DMS114 treated with DMSO at 0.1 percent for 48 hours (cell line): ENCODE results near the gene EPB41L3.
"Not testable (repeated sequence)": the region's sequence is repeated elsewhere in the genome, so short reads cannot be mapped to it uniquely, and the experiment has no call there.

Source experiments
- DNase-seq: peaks from one replicate; lab custom pipeline; 2025; ENCODE audit not compliant: unreplicated experiment; lab: John Stamatoyannopoulos, UW

EPB41L3 gene

GRCh38 chr18:5543773-5544389 is at the start of gene EPB41L3:
Gene EPB41L3 (minus strand): TSS chr18:5543997. CDS start chr18:5489183, 54,814 bp downstream.
- DNase-seq = no peak

GRCh38 chr18:5588529-5588928 is 44.7 kb upstream of the EPB41L3 start:
- DNase-seq = no peak

GRCh38 chr18:5585653-5586052 is 41.9 kb upstream of the EPB41L3 start:
- DNase-seq = no peak

GRCh38 chr18:5584746-5585417 is 41.1 kb upstream of the EPB41L3 start:
- DNase-seq = no peak

- DNase-seq = no peak
Observed at GRCh38 chr18:5582849-5583681, 39.3 kb upstream of the EPB41L3 start.

GRCh38 chr18:5582076-5582475 is 38.3 kb upstream of the EPB41L3 start:
- no peak for DNase-seq

- DNase-seq = no peak
Observed at GRCh38 chr18:5574843-5575242, 31.0 kb upstream of the EPB41L3 start.

- DNase-seq = no peak
Observed at GRCh38 chr18:5571666-5572065, 27.9 kb upstream of the EPB41L3 start.

- not testable (repeated sequence) for DNase-seq
Observed at GRCh38 chr18:5570613-5571012, 26.8 kb upstream of the EPB41L3 start.

GRCh38 chr18:5568416-5568815 is 24.6 kb upstream of the EPB41L3 start:
- DNase-seq = no peak

- DNase-seq = no peak
Observed at GRCh38 chr18:5558851-5559250, 15.1 kb upstream of the EPB41L3 start.

GRCh38 chr18:5556310-5556974 is 12.6 kb upstream of the EPB41L3 start:
- DNase-seq = no peak

- no peak for DNase-seq
Observed at GRCh38 chr18:5554629-5555028, 10.8 kb upstream of the EPB41L3 start.

GRCh38 chr18:5546660-5547059 is 2.9 kb upstream of the EPB41L3 start:
- DNase-seq = peak; percentile 74

- no peak for DNase-seq
Observed at GRCh38 chr18:5543036-5543680, 639 bp downstream of the EPB41L3 start.

- DNase-seq = peak; percentile 72
Observed at GRCh38 chr18:5542515-5543035, 1.2 kb downstream of the EPB41L3 start.

- peak; percentile 80 for DNase-seq
Observed at GRCh38 chr18:5541644-5542043, 2.2 kb downstream of the EPB41L3 start.

GRCh38 chr18:5539391-5539790 is 4.4 kb downstream of the EPB41L3 start:
- DNase-seq = no peak

- no peak for DNase-seq
Observed at GRCh38 chr18:5538544-5538943, 5.3 kb downstream of the EPB41L3 start.

GRCh38 chr18:5537860-5538259 is 5.9 kb downstream of the EPB41L3 start:
- no peak for DNase-seq

GRCh38 chr18:5534845-5535244 is 9.0 kb downstream of the EPB41L3 start:
- DNase-seq = no peak
